PC-9 (cell line): ENCODE data around the gene SYNDIG1.

Experiments used
- CTCF ChIP-seq: fragments of 200-600 bp; sonication (generic); conservative IDR thresholded peaks from 2 replicates; pipeline ENCODE4 v1.6.1; 2017; ENCODE audit warnings: mixed run types, antibody characterized with exemption, mild to moderate bottlenecking, moderate library complexity
- EZH2 ChIP-seq: fragments of 200-600 bp; sonication (generic); IDR thresholded peaks from 2 replicates; pipeline ENCODE4 v1.8.0; 2017; ENCODE audit warnings: antibody characterized with exemption, low read depth

- no peak for TF ChIP-seq CTCF
- TF ChIP-seq EZH2: no peak
Observed at GRCh38 chr20:24587384-24588046, 118.1 kb downstream of the SYNDIG1 start.
